Transverse colon (tissue), 4 donors: Measurements from ENCODE around the gene BFSP2.

Experiments used
- CTCF ChIP-seq, 5 experiments: fragments of 200-600 bp in 3 of 5; fragments of 450-650 bp in 2 of 5; sonication (generic) in 3 of 5; IDR thresholded peaks; 1 replicate in 2 of 5; 2 replicates in 3 of 5; pipeline ENCODE4 v1.5.1; 2016 to 2017; ENCODE audit warnings: antibody characterized with exemption in 5 of 5, inconsistent platforms in 3 of 5, mild to moderate bottlenecking in 2 of 5, moderate library complexity in 1 of 5
- POLR2AphosphoS5 ChIP-seq, 3 donors: sonication (generic); formaldehyde crosslinking; IDR thresholded peaks; one replicate each; pipeline ENCODE4 v1.6.1; 2016; ENCODE audit warnings: antibody characterized with exemption in 3 of 3

DNA sequence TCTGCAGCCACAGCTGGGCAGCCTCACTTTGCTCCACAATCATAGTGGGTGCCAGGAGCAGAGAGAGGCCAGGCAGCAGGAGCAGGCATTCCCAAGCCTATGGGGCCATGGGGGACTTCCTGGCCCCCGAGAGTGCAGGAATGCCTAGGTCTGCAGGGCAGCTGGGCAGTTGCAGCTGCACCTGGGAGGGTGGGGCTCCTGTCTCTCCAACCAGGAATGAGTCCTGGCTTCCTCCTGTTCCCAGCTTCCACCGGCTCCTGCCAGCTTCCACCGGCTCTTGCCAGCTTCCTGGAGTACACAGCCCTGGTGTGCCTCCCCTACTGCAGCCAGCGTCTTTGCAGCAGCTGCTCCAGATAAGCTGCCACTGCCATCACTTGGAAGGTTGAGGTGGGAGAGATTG is 87.3 kb downstream of the BFSP2 start:
- no peak for TF ChIP-seq CTCF (IDR thresholded peaks at IDR 0.05)
- peak in 1 of 3 donors; percentile 52 for TF ChIP-seq POLR2AphosphoS5 (IDR thresholded peaks at IDR 0.05)
